ENCODE results near the gene CIAO3. TPM values are rescaled to one million over a fixed set of nuclear protein-coding genes. Genes with fewer than 3 reads are reported as not detected.
"Not testable (repeated sequence)": the region's sequence is repeated elsewhere in the genome, so short reads cannot be mapped to it uniquely, and the experiment has no call there.

Gene CIAO3
- total RNA-seq, 2 experiments from 2014 or later = 34.8 to 37.0 TPM

GRCh38 chr16:719815-720446 is 20.9 kb downstream of the CIAO3 start:
- no peaks in the 10 kb centered on the region for H3K36me3 Mint-ChIP-seq
- peak; percentile 9 for ATAC-seq
- peaks cover 25% of the 10 kb centered on the region for H3K4me1 Mint-ChIP-seq
- peak overlapping the region; percentile 72 for H3K27ac Mint-ChIP-seq
- H3K4me3 Mint-ChIP-seq = peak overlapping the region; percentile 69
- no peaks in the 10 kb centered on the region for H3K9me3 Mint-ChIP-seq (ENCODE audit: low read depth)
- CTCF ChIA-PET = interaction anchor here (0.7 to 2.9 kb wide), 14 partner anchors 7 to 296 kb away, joined by 3 to 18 read pairs (median 4); partner anchors contain the start of genes CHTF18, CIAO3, RPUSD1 and STUB1
- no peak for DNase-seq
- H3K27me3 Mint-ChIP-seq = peaks cover 9% of the 10 kb centered on the region

- no peak for ATAC-seq
- CTCF ChIA-PET = interaction anchor here (1.7 to 2.9 kb wide), 5 partner anchors 9 to 69 kb away, joined by 4 to 18 read pairs (median 7); partner anchors contain the start of genes CHTF18, RPUSD1 and STUB1
Observed at GRCh38 chr16:718922-719321, 21.9 kb downstream of the CIAO3 start.

GRCh38 chr16:718389-718788 is 22.4 kb downstream of the CIAO3 start:
- CTCF ChIA-PET = no interaction called here

More at GRCh38 chr16:718922-719321, 21.9 kb downstream of the CIAO3 start:
- Mint-ChIP-seq H3K27me3 (peaks cover 9% of the 10 kb centered on the region), H3K27ac (no peak overlapping the region), H3K9me3 (ENCODE audit: low read depth) (no peaks in the 10 kb centered on the region), H3K4me1 (peaks cover 25% of the 10 kb centered on the region), H3K4me3 (no peak overlapping the region), H3K36me3 (no peaks in the 10 kb centered on the region)
- no peak for DNase-seq

GRCh38 chr16:717450-718245 is 23.1 kb downstream of the CIAO3 start:
- ATAC-seq = no peak

More at GRCh38 chr16:718389-718788, 22.4 kb downstream of the CIAO3 start:
- DNase-seq = no peak
- no peak for ATAC-seq
- Mint-ChIP-seq H3K9me3 (ENCODE audit: low read depth) (no peaks in the 10 kb centered on the region), H3K36me3 (no peaks in the 10 kb centered on the region), H3K27ac (no peak overlapping the region), H3K4me1 (peaks cover 25% of the 10 kb centered on the region), H3K27me3 (peaks cover 9% of the 10 kb centered on the region), H3K4me3 (no peak overlapping the region)

GRCh38 chr16:716768-717325 is 23.9 kb downstream of the CIAO3 start:
- CTCF ChIA-PET = interaction anchor here (1.2 to 6.4 kb wide), 4 partner anchors 9 to 69 kb away, joined by 12 to 116 read pairs (median 28); partner anchors contain the start of genes CCDC78, CHTF18, CIAO3 and HAGHL
- peaks cover 14% of the 10 kb centered on the region for H3K27me3 Mint-ChIP-seq

More at GRCh38 chr16:717450-718245, 23.1 kb downstream of the CIAO3 start:
- Mint-ChIP-seq H3K4me3 (no peak overlapping the region), H3K27ac (no peak overlapping the region), H3K9me3 (ENCODE audit: low read depth) (no peaks in the 10 kb centered on the region), H3K4me1 (peaks cover 27% of the 10 kb centered on the region), H3K36me3 (no peaks in the 10 kb centered on the region), H3K27me3 (peaks cover 12% of the 10 kb centered on the region)
- DNase-seq = no peak
- CTCF ChIA-PET = interaction anchor here (6.4 kb wide), 1 partner anchor 68 kb away, joined by 116 read pairs; the partner anchor contains the start of genes CHTF18 and RPUSD1

GRCh38 chr16:716200-716568 is 24.6 kb downstream of the CIAO3 start:
- no peak overlapping the region for H3K27ac Mint-ChIP-seq
- no peak for DNase-seq
- H3K36me3 Mint-ChIP-seq = no peaks in the 10 kb centered on the region
- H3K4me1 Mint-ChIP-seq = peaks cover 25% of the 10 kb centered on the region
- CTCF ChIA-PET = interaction anchor here (1.0 to 6.4 kb wide), 6 partner anchors 10 to 70 kb away, joined by 3 to 116 read pairs (median 18); partner anchors contain the start of genes CCDC78, CHTF18, CIAO3 and HAGHL
- no peak for ATAC-seq
- H3K9me3 Mint-ChIP-seq (ENCODE audit: low read depth) = no peaks in the 10 kb centered on the region
- H3K4me3 Mint-ChIP-seq = peak overlapping the region; percentile 60
- peaks cover 14% of the 10 kb centered on the region for H3K27me3 Mint-ChIP-seq

More at GRCh38 chr16:716768-717325, 23.9 kb downstream of the CIAO3 start:
- Mint-ChIP-seq H3K4me3 (no peak overlapping the region), H3K27ac (no peak overlapping the region), H3K4me1 (peaks cover 26% of the 10 kb centered on the region), H3K36me3 (no peaks in the 10 kb centered on the region), H3K9me3 (ENCODE audit: low read depth) (no peaks in the 10 kb centered on the region)
- ATAC-seq (no peak), DNase-seq (no peak)

- CTCF ChIA-PET = interaction anchor here (1.0 to 6.4 kb wide), 8 partner anchors 10 to 70 kb away, joined by 3 to 116 read pairs (median 9); partner anchors contain the start of genes CCDC78, CHTF18, CIAO3 and HAGHL
- Mint-ChIP-seq H3K4me1 (peaks cover 25% of the 10 kb centered on the region), H3K36me3 (no peaks in the 10 kb centered on the region), H3K27ac (no peak overlapping the region), H3K4me3 (peak overlapping the region; percentile 60), H3K27me3 (peaks cover 14% of the 10 kb centered on the region), H3K9me3 (ENCODE audit: low read depth) (no peaks in the 10 kb centered on the region)
- DNase-seq = no peak
- ATAC-seq = peak; percentile 17
Observed at GRCh38 chr16:715477-716199, 25.2 kb downstream of the CIAO3 start.

GRCh38 chr16:714558-715476 is 26.0 kb downstream of the CIAO3 start, which contains the start of gene METRN:
Gene METRN, plus strand, starts transcription at chr16:715118. Its CDS starts 172 bp downstream, at chr16:715290.
- H3K9me3 Mint-ChIP-seq (ENCODE audit: low read depth) = no peaks in the 10 kb centered on the region
- H3K4me1 Mint-ChIP-seq = peaks cover 17% of the 10 kb centered on the region
- H3K36me3 Mint-ChIP-seq = no peaks in the 10 kb centered on the region
- CTCF ChIA-PET = interaction anchor here (0.9 to 6.4 kb wide), 9 partner anchors 11 to 71 kb away, joined by 3 to 116 read pairs (median 3); partner anchors contain the start of genes CCDC78, CHTF18, CIAO3 and HAGHL
- no peak within 1 kb of the TSS for H3K27ac Mint-ChIP-seq
- ATAC-seq (peak; percentile 92), DNase-seq (peak; percentile 91)
- H3K4me3 Mint-ChIP-seq = peak within 1 kb of the TSS; percentile 60
- peaks cover 16% of the 10 kb centered on the region for H3K27me3 Mint-ChIP-seq

GRCh38 chr16:714079-714478 is 26.7 kb downstream of the CIAO3 start:
- Mint-ChIP-seq H3K9me3 (ENCODE audit: low read depth) (no peaks in the 10 kb centered on the region), H3K4me1 (peaks cover 11% of the 10 kb centered on the region), H3K27ac (no peak overlapping the region), H3K4me3 (no peak overlapping the region), H3K27me3 (peaks cover 22% of the 10 kb centered on the region), H3K36me3 (no peaks in the 10 kb centered on the region)
- CTCF ChIA-PET = interaction anchor here (0.9 to 6.4 kb wide), 9 partner anchors 11 to 343 kb away, joined by 3 to 116 read pairs (median 5); partner anchors contain the start of genes CCDC78, CHTF18, CIAO3 and HAGHL
- DNase-seq (no peak), ATAC-seq (no peak)

GRCh38 chr16:712740-713250 is 28.0 kb downstream of the CIAO3 start:
- not testable (repeated sequence) for H3K36me3 Mint-ChIP-seq; H3K4me3 Mint-ChIP-seq; H3K4me1 Mint-ChIP-seq; H3K9me3 Mint-ChIP-seq (ENCODE audit: low read depth); ATAC-seq; H3K27ac Mint-ChIP-seq
- H3K27me3 Mint-ChIP-seq = peaks cover 34% of the 10 kb centered on the region
- DNase-seq = peak; percentile 68
- CTCF ChIA-PET = interaction anchor here (0.6 to 6.4 kb wide), 21 partner anchors 8 to 342 kb away, joined by 3 to 116 read pairs (median 6); partner anchors contain the start of genes ANTKMT, CCDC78, CHTF18 and CIAO3

GRCh38 chr16:711548-712320 is 29.1 kb downstream of the CIAO3 start:
- Mint-ChIP-seq H3K36me3 (no peaks in the 10 kb centered on the region), H3K4me1 (peaks cover 8% of the 10 kb centered on the region), H3K4me3 (no peak overlapping the region), H3K27ac (no peak overlapping the region), H3K27me3 (peaks cover 42% of the 10 kb centered on the region), H3K9me3 (ENCODE audit: low read depth) (no peaks in the 10 kb centered on the region)
- ATAC-seq (peak; percentile 62), DNase-seq (peak; percentile 84)
- CTCF ChIA-PET = interaction anchor here (0.6 to 6.4 kb wide), 20 partner anchors 9 to 343 kb away, joined by 3 to 116 read pairs (median 6); partner anchors contain the start of genes ANTKMT, CCDC78, CHTF18 and CIAO3
